CD1c-positive myeloid dendritic cell (primary cell): ENCODE results near the gene BICD2.

Source experiments
- DNase-seq: peaks from one replicate; pipeline ENCODE4 v3.0.0-alpha.2; 2016; ENCODE audit errors: extremely low spot score

BICD2 gene

GRCh38 chr9:92747459-92748232 lies 17.0 kb downstream of the BICD2 start:
- DNase-seq: no peak

GRCh38 chr9:92746567-92747458 lies 17.8 kb downstream of the BICD2 start:
- DNase-seq: no peak

GRCh38 chr9:92745881-92746280 lies 18.8 kb downstream of the BICD2 start:
- no peak for DNase-seq

- no peak for DNase-seq
Measured at GRCh38 chr9:92745331-92745730, 19.3 kb downstream of the BICD2 start.

- DNase-seq: no peak
Measured at GRCh38 chr9:92740969-92741368, 23.7 kb downstream of the BICD2 start.

- DNase-seq: peak; percentile 66
Measured at GRCh38 chr9:92740446-92740961, 24.1 kb downstream of the BICD2 start.

GRCh38 chr9:92740009-92740408 lies 24.6 kb downstream of the BICD2 start:
- peak; percentile 65 for DNase-seq

GRCh38 chr9:92739346-92739970 lies 25.2 kb downstream of the BICD2 start:
- no peak for DNase-seq

- no peak for DNase-seq
Measured at GRCh38 chr9:92738661-92739081, 26.0 kb downstream of the BICD2 start.

GRCh38 chr9:92737611-92738299 lies 26.9 kb downstream of the BICD2 start:
- DNase-seq: no peak

- DNase-seq: no peak
Measured at GRCh38 chr9:92737216-92737606, 27.4 kb downstream of the BICD2 start.

GRCh38 chr9:92736563-92737215 lies 27.9 kb downstream of the BICD2 start:
- DNase-seq: no peak

- no peak for DNase-seq
Measured at GRCh38 chr9:92735636-92736562, 28.7 kb downstream of the BICD2 start.

- no peak for DNase-seq
Measured at GRCh38 chr9:92734931-92735635, 29.6 kb downstream of the BICD2 start.

GRCh38 chr9:92730897-92731296 lies 33.7 kb downstream of the BICD2 start:
- DNase-seq: no peak

- no peak for DNase-seq
Measured at GRCh38 chr9:92729735-92730155, 34.9 kb downstream of the BICD2 start.

- no peak for DNase-seq
Measured at GRCh38 chr9:92728831-92729734, 35.5 kb downstream of the BICD2 start.
